Measurements from ENCODE around the gene BANP.
"Not testable (repeated sequence)": the region's sequence is repeated elsewhere in the genome, so short reads cannot be mapped to it uniquely, and the experiment has no call there.

- TF ChIP-seq CTCF (conservative IDR thresholded peaks at IDR 0.05 in 1 of 2, IDR thresholded peaks at IDR 0.05 in 1 of 2; ENCODE audit: low read depth in 1 of 2, low read length in 2 of 2); EZH2 (IDR thresholded peaks at IDR 0.05; ENCODE audit: low read length, missing control alignments): not testable (repeated sequence)
These were observed 40.0 kb upstream of the BANP start for GRCh38 chr16:87911106-87911763.

Measured in fibroblast of lung (primary cell).